SK-N-SH (cell line): ENCODE data around the gene DUSP3. TPM values are rescaled to one million over a fixed set of nuclear protein-coding genes. Genes with fewer than 3 reads are reported as not detected.

Experiments used
- CTCF ChIA-PET: fragments of 300-600, 350-600 bp; formaldehyde crosslinking; extraction: SDS; loops from one replicate; lab custom pipeline; 2021; lab: Yijun Ruan, JAX
- POLR2A ChIA-PET: fragments of 350-600 bp; sonication (Branson Sonifier 250); formaldehyde crosslinking; extraction: SDS; loops from one replicate; lab custom pipeline; 2020; ENCODE audit warnings: antibody characterized with exemption, inconsistent platforms; lab: Yijun Ruan, JAX
- DNase-seq: peaks from one replicate; pipeline ENCODE4 v3.0.0; 2012
- H2AFZ ChIP-seq: fragments of 200-600 bp; sonication (generic); 2 replicates; pipeline ENCODE4 v1.8.1; 2016; ENCODE audit warnings: antibody characterized with exemption, mild to moderate bottlenecking, low read depth
- H3F3A ChIP-seq: fragments of 200-600 bp; sonication (generic); replicated peaks from 2 replicates; pipeline ENCODE3; 2016; ENCODE audit warnings: antibody characterized with exemption, mild to moderate bottlenecking; ENCODE audit not compliant: insufficient read depth
- H3K27ac ChIP-seq, 2 experiments: fragments of 200-500 bp in 1 of 2; fragments of 200-600 bp in 1 of 2; sonication (Bioruptor generic) in 1 of 2; sonication (generic), shearing (Covaris generic) in 1 of 2; 2 replicates each; pipeline versions ENCODE4 v1.5.1 to v1.6.1; 2014 to 2016; ENCODE audit warnings: low read depth in 2 of 2, inconsistent platforms in 1 of 2, low read length in 1 of 2, mild to moderate bottlenecking in 1 of 2, mixed read lengths in 1 of 2
- H3K27me3 ChIP-seq: fragments of 200-600 bp; sonication (generic), shearing (Covaris generic); 2 replicates; pipeline ENCODE4 v1.6.1; 2016; ENCODE audit warnings: mixed run types; ENCODE audit not compliant: insufficient read depth
- H3K36me3 ChIP-seq, 2 experiments: fragments of 200-500 bp in 1 of 2; fragments of 200-600 bp in 1 of 2; sonication (Bioruptor generic) in 1 of 2; sonication (generic) in 1 of 2; replicated peaks in 1 of 2; 2 replicates each; pipeline versions ENCODE3 to v1.5.1; 2014 to 2016; ENCODE audit warnings: low read length in 1 of 2, mild to moderate bottlenecking in 1 of 2; ENCODE audit not compliant: insufficient read depth in 2 of 2, control insufficient read depth in 1 of 2
- H3K4me1 ChIP-seq, 2 experiments: fragments of 200-500 bp in 1 of 2; fragments of 200-600 bp in 1 of 2; sonication (Bioruptor generic) in 1 of 2; sonication (generic), shearing (Covaris generic) in 1 of 2; 2 replicates each; pipeline versions ENCODE4 v1.5.1 to v1.6.1; 2014 to 2016; ENCODE audit warnings: low read depth in 1 of 2, low read length in 1 of 2, mixed run types in 1 of 2; ENCODE audit not compliant: insufficient read depth in 2 of 2, control insufficient read depth in 1 of 2
- H3K4me2 ChIP-seq: fragments of 200-600 bp; sonication (generic), shearing (Covaris generic); 2 replicates; pipeline ENCODE4 v1.6.1; 2017; ENCODE audit warnings: mixed run types
- H3K4me3 ChIP-seq, 2 experiments: fragments of 200-500 bp in 1 of 2; fragments of 200-600 bp in 1 of 2; sonication (Bioruptor generic) in 1 of 2; sonication (generic), shearing (Covaris generic) in 1 of 2; 2 replicates each; pipeline versions ENCODE4 v1.5.1 to v1.8.1; 2014 to 2016; ENCODE audit warnings: low read depth in 2 of 2, inconsistent platforms in 1 of 2, low read length in 1 of 2, mild to moderate bottlenecking in 1 of 2, mixed read lengths in 1 of 2, moderate library complexity in 1 of 2
- H3K79me2 ChIP-seq: fragments of 200-600 bp; sonication (generic); 2 replicates; pipeline ENCODE4 v1.8.1; 2017; ENCODE audit warnings: mild to moderate bottlenecking; ENCODE audit not compliant: insufficient read depth
- H3K9ac ChIP-seq: fragments of 200-600 bp; sonication (generic); 2 replicates; pipeline ENCODE4 v1.6.1; 2017; ENCODE audit warnings: mixed run types
- H3K9me2 ChIP-seq: fragments of 200-600 bp; sonication (generic); 2 replicates; pipeline ENCODE4 v1.6.1; 2017; ENCODE audit warnings: mixed run types
- H3K9me3 ChIP-seq: fragments of 200-600 bp; sonication (generic); 2 replicates; pipeline ENCODE4 v1.6.1; 2017; ENCODE audit warnings: mixed run types, mild to moderate bottlenecking, moderate library complexity
- H4K20me1 ChIP-seq: fragments of 200-600 bp; sonication (generic); 2 replicates; pipeline ENCODE4 v1.6.1; 2017; ENCODE audit warnings: mild to moderate bottlenecking, mixed run types; ENCODE audit not compliant: insufficient read depth
- CHD2 ChIP-seq: fragments of 150-350 bp; IDR thresholded peaks from 2 replicates; pipeline ENCODE4 v1.6.1; 2018; ENCODE audit warnings: low read length; ENCODE audit not compliant: partially characterized antibody
- ELF1 ChIP-seq: IDR thresholded peaks from 2 replicates; pipeline ENCODE4 v1.4.0; 2012
- EP300 ChIP-seq, 2 experiments: IDR thresholded peaks; 2 replicates each; pipeline versions ENCODE4 v1.4.0 to v1.6.1; 2012; ENCODE audit warnings: borderline replicate concordance in 1 of 2, low read depth in 1 of 2, low read length in 1 of 2
- FOXJ3 ChIP-seq: sonication (generic); formaldehyde crosslinking; IDR thresholded peaks from 2 replicates; pipeline ENCODE4 v1.5.1; 2020; ENCODE audit warnings: mild to moderate bottlenecking, missing genetic modification reagents
- GABPA ChIP-seq: IDR thresholded peaks from 2 replicates; pipeline ENCODE4 v1.4.0; 2012; ENCODE audit warnings: low read depth, mild to moderate bottlenecking
- GATA2 ChIP-seq: sonication (generic); formaldehyde crosslinking; IDR thresholded peaks from 2 replicates; pipeline ENCODE4 v1.5.0; 2020; ENCODE audit warnings: mild to moderate bottlenecking, missing genetic modification reagents
- JUND ChIP-seq: IDR thresholded peaks from 2 replicates; pipeline ENCODE4 v1.4.0; 2012
- MEF2A ChIP-seq: IDR thresholded peaks from 2 replicates; pipeline ENCODE4 v1.4.0; 2012; ENCODE audit warnings: low read depth, borderline replicate concordance
- NFIC ChIP-seq: IDR thresholded peaks from 2 replicates; pipeline ENCODE4 v1.4.0; 2012; ENCODE audit warnings: borderline replicate concordance
- NRF1 ChIP-seq: IDR thresholded peaks from 2 replicates; pipeline ENCODE4 v1.6.1; 2012; ENCODE audit warnings: low read depth, mild to moderate bottlenecking, low read length
- PBX3 ChIP-seq: IDR thresholded peaks from 2 replicates; pipeline ENCODE4; 2012
- POLR2AphosphoS5 ChIP-seq: IDR thresholded peaks from 2 replicates; pipeline ENCODE4 v1.6.1; 2012; ENCODE audit warnings: low read depth, low read length
- RFX5 ChIP-seq: IDR thresholded peaks from 2 replicates; pipeline ENCODE4 v1.6.1; 2012; ENCODE audit warnings: mild to moderate bottlenecking, improper control_type of control experiment, low read length
- SMC3 ChIP-seq: IDR thresholded peaks from 2 replicates; pipeline ENCODE4 v1.6.1; 2012; ENCODE audit warnings: low read depth, low read length, improper control_type of control experiment
- WGBS: methylation state at CpG from one replicate; pipeline ENCODE4 v1.1.6; 2017; ENCODE audit warnings: low lambda C conversion rate; 5-methylcytosine and 5-hydroxymethylcytosine counted together
- polyA plus RNA-seq, 3 experiments: library from polyadenylated mRNA; depleted of rRNA; stranded (reverse); fragments of >200 nt; gene quantifications; 2 replicates each; pipeline ENCODE4 v1.2.3, GENCODE V29; 2012
- TF ChIP-seq, protein P1 (sequence below): IDR thresholded peaks from 2 replicates; pipeline ENCODE4 v1.4.0; 2012; ENCODE audit warnings: low read depth, borderline replicate concordance
- TF ChIP-seq, protein P2 (sequence below): fragments of 150-350 bp; IDR thresholded peaks from 2 replicates; pipeline ENCODE4 v1.6.1; 2017; ENCODE audit warnings: antibody characterized with exemption, low read length, low read depth, borderline replicate concordance
- TF ChIP-seq, protein P3 (sequence below): fragments of 150-350 bp; IDR thresholded peaks from 2 replicates; pipeline ENCODE4 v1.6.1; 2016; ENCODE audit warnings: mild to moderate bottlenecking, low read depth, low read length
- TF ChIP-seq, protein P4 (sequence below): IDR thresholded peaks from 2 replicates; pipeline ENCODE4 v1.4.0; 2012; ENCODE audit warnings: low read depth, borderline replicate concordance

DUSP3 gene
- polyA plus RNA-seq, 1 of the 3 experiments (the other 2 are of a cell fraction), result 31.5 TPM

- no peak overlapping the region for H3K9ac ChIP-seq
- H3K36me3 ChIP-seq, result no peaks in the 10 kb centered on the region
- CTCF ChIA-PET, result interaction anchor here (0.9 to 1.3 kb wide), 2 partner anchors 24 to 29 kb away, joined by 4 read pairs; no protein-coding TSS in a partner anchor
- no peak overlapping the region for H3K4me3 ChIP-seq
- no peak overlapping the region for H3K4me2 ChIP-seq
- TF ChIP-seq PBX3 (no peak), GATA2 (no peak), MEF2A (no peak), EP300 (IDR thresholded peaks at IDR 0.05; ENCODE audit: borderline replicate concordance in 1 of 2, low read depth in 1 of 2, low read length in 1 of 2) (no peak), POLR2AphosphoS5 (no peak), GABPA (no peak), RFX5 (no peak), JUND (no peak), NFIC (no peak), ELF1 (no peak), CHD2 (no peak), NRF1 (no peak), FOXJ3 (no peak), SMC3 (no peak)
- TF ChIP-seq, protein P1, sequence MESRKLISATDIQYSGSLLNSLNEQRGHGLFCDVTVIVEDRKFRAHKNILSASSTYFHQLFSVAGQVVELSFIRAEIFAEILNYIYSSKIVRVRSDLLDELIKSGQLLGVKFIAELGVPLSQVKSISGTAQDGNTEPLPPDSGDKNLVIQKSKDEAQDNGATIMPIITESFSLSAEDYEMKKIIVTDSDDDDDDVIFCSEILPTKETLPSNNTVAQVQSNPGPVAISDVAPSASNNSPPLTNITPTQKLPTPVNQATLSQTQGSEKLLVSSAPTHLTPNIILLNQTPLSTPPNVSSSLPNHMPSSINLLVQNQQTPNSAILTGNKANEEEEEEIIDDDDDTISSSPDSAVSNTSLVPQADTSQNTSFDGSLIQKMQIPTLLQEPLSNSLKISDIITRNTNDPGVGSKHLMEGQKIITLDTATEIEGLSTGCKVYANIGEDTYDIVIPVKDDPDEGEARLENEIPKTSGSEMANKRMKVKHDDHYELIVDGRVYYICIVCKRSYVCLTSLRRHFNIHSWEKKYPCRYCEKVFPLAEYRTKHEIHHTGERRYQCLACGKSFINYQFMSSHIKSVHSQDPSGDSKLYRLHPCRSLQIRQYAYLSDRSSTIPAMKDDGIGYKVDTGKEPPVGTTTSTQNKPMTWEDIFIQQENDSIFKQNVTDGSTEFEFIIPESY, result no peak
- TF ChIP-seq, protein P2, sequence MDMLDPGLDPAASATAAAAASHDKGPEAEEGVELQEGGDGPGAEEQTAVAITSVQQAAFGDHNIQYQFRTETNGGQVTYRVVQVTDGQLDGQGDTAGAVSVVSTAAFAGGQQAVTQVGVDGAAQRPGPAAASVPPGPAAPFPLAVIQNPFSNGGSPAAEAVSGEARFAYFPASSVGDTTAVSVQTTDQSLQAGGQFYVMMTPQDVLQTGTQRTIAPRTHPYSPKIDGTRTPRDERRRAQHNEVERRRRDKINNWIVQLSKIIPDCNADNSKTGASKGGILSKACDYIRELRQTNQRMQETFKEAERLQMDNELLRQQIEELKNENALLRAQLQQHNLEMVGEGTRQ, result no peak
- TF ChIP-seq, protein P3, sequence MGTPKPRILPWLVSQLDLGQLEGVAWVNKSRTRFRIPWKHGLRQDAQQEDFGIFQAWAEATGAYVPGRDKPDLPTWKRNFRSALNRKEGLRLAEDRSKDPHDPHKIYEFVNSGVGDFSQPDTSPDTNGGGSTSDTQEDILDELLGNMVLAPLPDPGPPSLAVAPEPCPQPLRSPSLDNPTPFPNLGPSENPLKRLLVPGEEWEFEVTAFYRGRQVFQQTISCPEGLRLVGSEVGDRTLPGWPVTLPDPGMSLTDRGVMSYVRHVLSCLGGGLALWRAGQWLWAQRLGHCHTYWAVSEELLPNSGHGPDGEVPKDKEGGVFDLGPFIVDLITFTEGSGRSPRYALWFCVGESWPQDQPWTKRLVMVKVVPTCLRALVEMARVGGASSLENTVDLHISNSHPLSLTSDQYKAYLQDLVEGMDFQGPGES, result no peak
- TF ChIP-seq, protein P4, sequence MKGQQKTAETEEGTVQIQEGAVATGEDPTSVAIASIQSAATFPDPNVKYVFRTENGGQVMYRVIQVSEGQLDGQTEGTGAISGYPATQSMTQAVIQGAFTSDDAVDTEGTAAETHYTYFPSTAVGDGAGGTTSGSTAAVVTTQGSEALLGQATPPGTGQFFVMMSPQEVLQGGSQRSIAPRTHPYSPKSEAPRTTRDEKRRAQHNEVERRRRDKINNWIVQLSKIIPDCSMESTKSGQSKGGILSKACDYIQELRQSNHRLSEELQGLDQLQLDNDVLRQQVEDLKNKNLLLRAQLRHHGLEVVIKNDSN, result no peak
- no peaks in the 10 kb centered on the region for H4K20me1 ChIP-seq
- no peak overlapping the region for H3K27ac ChIP-seq
- POLR2A ChIA-PET, result no interaction called here
- no peak overlapping the region for H2AFZ ChIP-seq
- peaks cover 0 to 18% of the 10 kb centered on the region in 2 experiments; a peak in 2 of 4 replicates for H3K4me1 ChIP-seq
- H3K9me2 ChIP-seq, result no peaks in the 10 kb centered on the region
- DNase-seq, result no peak
- no peaks in the 10 kb centered on the region for H3K27me3 ChIP-seq
- H3K79me2 ChIP-seq, result no peaks in the 10 kb centered on the region
- 83% methylated on average over 2 of the region's 2 CpGs for WGBS
- H3F3A ChIP-seq, result peaks cover 10% of the 10 kb centered on the region
- no peaks in the 10 kb centered on the region for H3K9me3 ChIP-seq
Observed at GRCh38 chr17:43736389-43736788, 42.4 kb downstream of the DUSP3 start.
